DMS79 (cell line): Measurements from ENCODE around the gene GUCY2D.
"Not testable (repeated sequence)": the region's sequence is repeated elsewhere in the genome, so short reads cannot be mapped to it uniquely, and the experiment has no call there.

Source experiments
- DNase-seq: peaks from one replicate; lab custom pipeline; 2025; lab: John Stamatoyannopoulos, UW

The GUCY2D gene

DNA sequence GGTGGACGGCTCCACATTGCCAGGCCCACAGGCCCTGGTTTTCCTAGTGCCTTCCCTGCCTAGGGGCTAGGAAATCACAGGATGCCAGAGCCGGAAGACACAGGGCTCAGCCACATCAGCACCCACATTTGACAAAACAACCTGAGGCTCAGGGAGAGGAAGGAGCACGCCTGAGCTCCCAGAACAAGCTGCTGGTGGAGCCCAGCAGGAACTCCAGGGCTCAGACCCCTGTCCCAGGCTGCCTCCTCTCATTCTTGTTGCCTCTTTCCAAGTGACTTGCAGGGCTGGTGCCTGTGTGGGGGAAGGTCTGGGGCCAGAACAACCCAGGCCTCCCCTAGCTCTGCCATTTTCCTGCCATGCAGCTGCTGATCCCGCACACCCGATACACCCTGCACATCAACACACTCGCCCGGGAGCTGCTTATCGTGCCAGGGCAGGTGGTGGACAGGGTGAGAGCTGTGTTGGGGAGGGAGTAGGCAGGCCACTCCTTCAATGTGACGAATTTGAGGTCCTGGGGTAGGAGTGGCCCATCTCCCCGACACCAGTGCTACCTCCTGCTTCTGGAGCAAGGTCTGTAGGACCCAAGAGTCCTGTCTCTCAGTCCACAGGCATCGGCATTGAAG, 44.0 kb downstream of the GUCY2D start:
- DNase-seq: no peak

DNA sequence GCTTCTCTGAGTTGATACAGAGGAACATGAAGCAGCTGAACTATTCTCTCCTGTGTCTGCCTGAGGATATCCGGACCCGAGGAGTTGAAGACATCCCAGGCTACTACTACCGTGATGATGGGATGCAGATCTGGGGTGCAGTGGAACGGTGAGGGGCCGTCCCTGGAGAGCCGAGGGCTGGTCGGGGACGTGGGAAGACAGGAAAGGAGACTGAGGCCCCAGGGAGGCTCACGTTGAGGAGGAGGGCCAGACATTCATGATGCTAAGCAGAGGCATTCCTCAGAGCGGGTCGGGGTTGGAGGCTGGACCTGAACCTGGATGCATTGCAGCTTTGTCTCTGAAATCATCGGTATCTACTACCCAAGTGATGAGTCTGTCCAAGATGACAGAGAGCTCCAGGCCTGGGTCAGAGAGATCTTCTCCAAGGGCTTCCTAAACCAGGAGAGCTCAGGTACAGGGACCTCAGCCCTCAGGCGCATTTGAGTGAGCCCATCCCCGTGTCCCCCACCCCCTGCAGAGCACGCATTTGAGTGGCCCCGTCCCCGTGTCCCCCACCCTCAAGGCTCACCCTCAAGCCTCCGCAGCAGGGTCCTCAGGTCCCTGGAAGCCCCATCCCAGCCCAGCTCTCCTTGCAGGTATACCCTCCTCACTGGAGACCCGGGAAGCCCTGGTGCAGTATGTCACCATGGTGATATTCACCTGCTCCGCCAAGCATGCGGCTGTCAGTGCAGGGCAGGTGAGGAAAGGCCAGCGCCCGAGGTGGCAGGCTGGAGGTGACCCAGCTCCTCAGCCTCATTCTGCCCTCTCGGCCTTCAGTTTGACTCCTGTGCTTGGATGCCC, 44.7 kb downstream of the GUCY2D start:
- no peak for DNase-seq

GRCh38 chr17:8047769-8048110, 45.3 kb downstream of the GUCY2D start:
- DNase-seq: no peak

DNA sequence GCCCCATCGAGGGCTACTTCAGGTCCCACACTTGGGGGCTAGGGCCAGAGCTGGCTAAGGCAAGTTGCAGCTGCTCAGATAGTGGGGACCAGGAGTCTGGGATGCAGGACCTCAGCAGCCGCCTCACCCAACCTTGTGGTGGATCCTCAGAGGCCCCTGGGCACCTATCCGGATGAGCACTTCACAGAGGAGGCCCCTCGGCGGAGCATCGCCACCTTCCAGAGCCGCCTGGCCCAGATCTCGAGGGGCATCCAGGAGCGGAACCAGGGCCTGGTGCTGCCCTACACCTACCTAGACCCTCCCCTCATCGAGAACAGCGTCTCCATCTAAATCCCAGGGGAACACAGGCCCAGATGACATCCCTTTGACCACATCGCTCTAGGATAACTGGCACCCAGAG, 45.8 kb downstream of the GUCY2D start:
- DNase-seq: no peak

DNA sequence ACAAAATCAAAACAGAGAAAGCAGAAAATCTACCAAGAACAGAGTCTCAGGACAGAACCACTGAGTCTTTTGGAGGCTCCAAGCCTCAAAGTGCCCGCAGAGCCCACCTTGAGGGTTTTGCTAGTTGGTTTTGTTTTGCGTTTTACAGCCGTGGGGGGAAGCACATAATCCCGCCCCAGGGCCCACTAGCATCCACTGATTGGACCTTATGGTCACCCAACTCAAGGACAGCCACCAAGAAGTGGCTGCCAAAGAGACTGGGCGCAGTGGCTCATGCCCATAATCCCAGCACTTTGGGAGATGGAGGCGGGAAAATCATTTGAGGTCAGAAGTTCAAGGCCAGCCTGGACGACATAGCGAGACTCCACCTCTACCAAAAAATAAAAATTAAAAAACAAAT, 46.3 kb downstream of the GUCY2D start:
- no peak for DNase-seq

DNA sequence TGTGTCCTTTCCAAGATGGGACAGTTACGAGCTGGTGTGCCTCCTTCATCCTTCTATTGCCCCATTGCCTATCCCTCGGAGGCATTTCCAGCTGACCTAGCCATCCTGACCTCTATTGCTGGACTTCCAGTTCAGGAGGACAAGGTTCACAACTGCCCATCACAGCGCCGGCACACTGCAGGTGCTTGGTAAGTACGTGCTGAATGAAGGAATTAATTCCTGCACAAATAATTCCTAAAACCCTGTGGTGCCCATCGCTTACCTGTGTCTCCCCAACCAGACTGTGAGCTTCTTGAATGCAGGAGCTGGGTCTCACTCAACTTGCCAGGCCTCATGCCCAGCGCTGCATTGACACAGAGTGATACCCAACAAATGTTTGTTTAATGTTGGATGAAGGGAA, 49.4 kb downstream of the GUCY2D start:
- no peak for DNase-seq

GRCh38 chr17:8052256-8053252, 50.1 kb downstream of the GUCY2D start:
- no peak for DNase-seq

DNA sequence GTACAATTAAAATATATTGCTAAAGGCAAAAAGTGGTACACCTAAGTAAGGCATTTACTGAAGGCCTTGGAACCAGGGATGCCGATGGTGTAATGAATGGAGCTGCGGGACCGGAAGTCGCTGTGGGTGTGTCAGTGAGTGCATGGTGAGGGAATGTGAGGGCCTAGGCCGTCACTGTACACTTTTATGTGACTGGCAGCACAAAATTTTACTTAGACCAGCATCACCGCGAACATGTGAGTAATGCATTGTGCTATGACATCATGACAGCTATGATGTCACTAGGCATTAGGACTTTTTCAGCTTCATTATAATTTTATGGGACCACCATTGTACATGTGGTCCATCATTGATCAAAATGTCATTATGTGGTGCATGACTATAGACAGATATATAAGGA, 51.2 kb downstream of the GUCY2D start:
- no peak for DNase-seq

DNA sequence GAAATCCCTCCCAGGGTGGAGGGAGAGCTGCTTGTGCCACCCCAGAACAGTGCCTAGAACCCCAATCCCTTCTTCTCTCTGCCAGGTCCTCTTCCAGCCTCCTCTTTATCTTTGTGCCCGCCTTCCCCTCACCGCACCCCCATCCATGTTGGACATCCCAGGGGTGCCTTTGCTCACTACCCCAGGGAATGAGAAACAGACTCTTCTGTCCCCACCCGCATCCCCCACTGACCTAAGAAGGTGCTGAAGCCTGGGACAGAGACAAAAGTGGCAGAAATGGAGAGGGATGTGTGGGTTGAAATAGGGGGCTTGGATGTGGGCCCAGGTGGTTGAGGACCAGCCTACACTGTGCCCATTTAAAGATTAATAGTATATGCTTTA, 53.4 kb downstream of the GUCY2D start:
- DNase-seq: no peak

- no peak for DNase-seq
These were observed 54.0 kb downstream of the GUCY2D start for GRCh38 chr17:8056232-8056975.

GRCh38 chr17:8056976-8057625, 54.7 kb downstream of the GUCY2D start:
- no peak for DNase-seq

DNA sequence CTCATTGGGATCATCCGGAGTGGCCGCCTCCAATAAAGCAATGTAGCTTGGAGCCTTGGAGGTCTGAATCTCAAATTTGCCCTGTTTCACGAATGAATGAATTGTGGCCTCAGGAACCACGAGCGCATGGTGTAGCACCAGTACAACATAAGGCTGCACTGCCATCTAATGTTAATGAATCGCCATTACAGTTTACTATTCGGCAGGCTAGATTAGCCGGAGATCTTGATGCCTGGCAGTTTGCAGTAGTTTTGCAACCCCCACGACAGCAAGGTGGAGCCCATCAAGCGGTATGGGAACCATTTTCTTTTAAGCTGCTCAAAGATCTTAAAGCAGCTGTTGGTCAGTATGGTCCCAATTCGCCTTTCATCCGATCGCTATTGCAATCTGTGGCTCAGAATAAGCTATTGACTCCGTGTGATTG, 55.3 kb downstream of the GUCY2D start:
- DNase-seq: peak; percentile 58

DNA sequence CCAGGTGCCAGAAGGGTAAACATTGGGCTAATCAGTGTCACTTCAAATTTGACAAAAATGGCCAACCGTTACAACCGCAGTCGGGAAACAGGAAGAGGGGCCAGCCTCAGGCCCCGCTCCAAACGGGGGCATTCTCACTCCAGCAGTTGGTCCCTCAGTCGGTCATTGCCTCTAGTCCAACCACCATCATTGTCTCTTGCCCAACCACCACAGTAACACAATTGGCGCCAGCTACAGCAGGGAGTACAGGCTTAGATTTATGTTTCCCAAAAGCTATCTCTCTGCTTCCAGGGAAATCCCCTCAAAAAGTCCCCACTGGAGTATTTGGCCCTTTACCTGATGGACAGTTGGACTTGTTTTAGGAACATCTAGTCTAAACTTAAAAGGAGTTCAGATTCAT, 56.7 kb downstream of the GUCY2D start:
- no peak for DNase-seq

GRCh38 chr17:8060274-8060673, 57.9 kb downstream of the GUCY2D start:
- DNase-seq: peak; percentile 51

- not testable (repeated sequence) for DNase-seq
These were observed 59.4 kb downstream of the GUCY2D start for GRCh38 chr17:8061851-8062250.

- no peak for DNase-seq
These were observed 60.0 kb downstream of the GUCY2D start for GRCh38 chr17:8062435-8062806.

GRCh38 chr17:8062807-8063483, 60.5 kb downstream of the GUCY2D start:
- no peak for DNase-seq

DNA sequence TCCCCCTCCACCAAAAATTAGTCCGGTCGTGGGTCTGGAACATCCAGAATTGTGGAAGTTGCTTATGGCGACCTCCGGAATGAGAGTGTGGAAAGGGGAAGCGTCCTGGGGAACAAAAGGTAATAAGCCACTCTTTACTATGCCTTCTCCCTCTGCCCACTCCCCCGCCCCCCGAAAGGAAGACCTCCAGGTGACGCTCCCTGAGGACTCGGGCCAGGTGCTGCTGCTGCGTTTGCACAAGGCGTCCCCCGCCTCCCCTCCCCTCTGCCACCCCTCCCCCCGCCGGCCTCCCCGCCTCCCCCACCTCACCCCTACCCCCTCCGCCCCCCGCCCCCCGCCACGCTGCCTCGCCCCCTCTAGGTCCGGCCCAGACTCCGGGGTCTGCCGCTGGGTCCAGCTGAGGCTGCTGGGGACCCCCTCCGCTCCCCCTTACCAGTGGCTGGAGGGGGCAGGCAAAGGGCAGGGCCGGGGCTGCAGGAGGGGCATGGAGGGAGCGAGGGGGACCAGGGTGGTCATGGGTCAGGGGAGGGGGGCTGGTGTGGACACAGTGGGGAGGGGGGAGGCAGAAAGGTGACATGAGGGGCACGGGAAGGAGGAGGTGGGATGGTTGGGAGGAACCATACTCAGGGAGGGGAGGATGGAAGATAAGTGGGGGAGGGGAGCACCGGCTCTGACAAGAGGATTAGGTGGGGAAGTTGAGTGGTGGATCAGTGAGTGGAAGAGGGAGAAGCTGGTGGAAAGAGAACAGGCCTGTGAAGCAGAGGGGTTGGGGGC, 61.5 kb downstream of the GUCY2D start:
- no peak for DNase-seq

DNA sequence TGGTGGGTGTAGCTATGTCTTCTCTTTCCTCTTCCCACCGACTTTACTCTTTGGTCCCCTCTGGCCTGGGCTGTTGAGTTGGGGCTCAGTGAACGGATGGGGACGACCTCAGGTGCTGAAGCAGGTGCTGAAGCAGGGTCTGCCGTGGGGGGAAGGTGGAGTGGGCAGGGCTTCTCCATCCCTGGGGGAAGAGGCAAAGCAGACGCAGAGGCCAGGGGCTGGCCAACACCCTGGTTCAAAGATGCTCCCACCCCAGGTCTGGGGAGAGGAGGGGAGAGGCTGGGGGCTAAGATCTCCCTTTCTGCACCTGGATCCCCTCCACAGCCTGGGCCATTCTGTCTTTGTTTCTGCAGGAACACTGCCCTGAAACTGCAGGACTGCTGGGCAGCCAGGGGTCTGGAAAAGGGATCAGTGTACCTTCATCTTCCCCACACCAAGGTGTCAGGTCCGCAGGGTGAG, 62.2 kb downstream of the GUCY2D start:
- DNase-seq: no peak
